ENCODE data around the gene BGLAP. TPM values are rescaled to one million over a fixed set of nuclear protein-coding genes. Genes with fewer than 3 reads are reported as not detected.

The BGLAP gene
- total RNA-seq: 1 to 10 TPM; 1.8 to 7.1 (median 5.2) TPM
- 1.9 TPM for total RNA-seq (2013)
- 0 to 0.82 (median 0.26) reads per million in 29 experiments for total RNA-seq

GRCh38 chr1:156241926-156242325 lies at the start of gene BGLAP:
TSS of gene BGLAP (plus strand) at chr1:156242184. CDS start at chr1:156242232, 48 bp downstream.
- H3K27ac Mint-ChIP-seq: no peak within 1 kb of the TSS
- CTCF ChIA-PET: no interaction called here

DNA sequence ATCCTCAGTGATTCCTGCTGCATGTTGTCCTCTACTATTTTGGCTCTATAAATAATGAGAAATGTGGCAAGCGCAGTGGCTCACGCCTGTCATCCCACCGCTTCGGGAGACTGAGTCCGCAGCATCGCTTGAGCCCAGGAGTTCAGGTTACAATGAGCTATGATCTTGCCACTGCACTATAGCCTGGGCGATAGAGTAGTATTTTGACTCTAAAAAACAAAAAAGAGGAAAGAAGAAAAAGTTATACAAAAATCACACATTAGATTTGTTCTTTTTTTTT lies 48.8 kb upstream of the BGLAP start:
- ATAC-seq (replicated peaks in 1 of 4) (no peak), DNase-seq (no peak)
- H3K27ac Mint-ChIP-seq: peak overlapping the region; percentile 89 to 93
- no peaks in the 10 kb centered on the region for H3K27me3 ChIP-seq (replicated peaks in 1 of 2; ENCODE audit: control insufficient read depth in 2 of 2, extremely low read depth in 1 of 2, insufficient read depth in 2 of 2, low read length in 1 of 2)
- H3K36me3 ChIP-seq (ENCODE audit: control insufficient read depth in 2 of 2, extremely low read depth in 1 of 2, insufficient read depth in 1 of 2, low read length in 1 of 2): peaks cover 6 to 10% of the 10 kb centered on the region in 2 donors
- no peaks in the 10 kb centered on the region for H3K9me3 Mint-ChIP-seq
- H3K36me3 Mint-ChIP-seq: peaks cover 20% of the 10 kb centered on the region
- peaks cover 5 to 37% of the 10 kb centered on the region in 2 experiments for H3K4me1 ChIP-seq (ENCODE audit: control insufficient read depth in 1 of 2, extremely low read depth in 1 of 2, insufficient read depth in 2 of 2, low read length in 2 of 2)
- H3K27me3 Mint-ChIP-seq: no peaks in the 10 kb centered on the region
- WGBS (ENCODE audit: insufficient coverage): no CpG with 5 or more reads among the region's 7 CpGs
- H3K4me1 Mint-ChIP-seq: peaks cover 49 to 50% (median 50%) of the 10 kb centered on the region in 3 donors
- POLR2A ChIA-PET: interaction anchor here in 1 of 2 donors (2.4 kb wide), 1 partner anchor 20 kb away, joined by 32 read pairs; the partner anchor contains the start of gene PMF1
- H3K27ac ChIP-seq (ENCODE audit: low read length): peak overlapping the region; percentile 80
- H3K4me3 ChIP-seq (ENCODE audit: control insufficient read depth in 1 of 2, extremely low read depth in 1 of 2, low read length in 1 of 2): peak overlapping the region; percentile 25 to 85
- CTCF ChIA-PET: interaction anchor here in 1 of 2 donors (2.2 kb wide), 1 partner anchor 90 kb away, joined by 9 read pairs; the partner anchor contains the start of gene SMG5
- H3K9me3 ChIP-seq: no peaks in the 10 kb centered on the region
- H3K4me3 Mint-ChIP-seq: peak overlapping the region; percentile 94 to 100 (median 98)

More at GRCh38 chr1:156241926-156242325, at the start of gene BGLAP:
- POLR2A ChIA-PET: no interaction called here
- ATAC-seq (replicated peaks in 1 of 4) (no peak), DNase-seq (no peak)
- H3K36me3 ChIP-seq (ENCODE audit: control insufficient read depth in 2 of 2, extremely low read depth in 1 of 2, insufficient read depth in 1 of 2, low read length in 1 of 2): peaks cover 0 to 32% of the 10 kb centered on the region in 2 donors
- no peak within 1 kb of the TSS for H3K27ac ChIP-seq (ENCODE audit: low read length)
- H3K4me3 ChIP-seq (ENCODE audit: control insufficient read depth in 1 of 2, extremely low read depth in 1 of 2, low read length in 1 of 2): no peak within 1 kb of the TSS
- peaks cover 0 to 9% of the 10 kb centered on the region in 2 experiments for H3K27me3 ChIP-seq (replicated peaks in 1 of 2; ENCODE audit: control insufficient read depth in 2 of 2, extremely low read depth in 1 of 2, insufficient read depth in 2 of 2, low read length in 1 of 2)
- H3K4me1 Mint-ChIP-seq: peaks cover 13 to 18% (median 16%) of the 10 kb centered on the region in 3 donors
- peaks cover 26% of the 10 kb centered on the region for H3K36me3 Mint-ChIP-seq
- 81% methylated on average over 11 of the region's 14 CpGs for WGBS (ENCODE audit: insufficient coverage)
- no peaks in the 10 kb centered on the region for H3K9me3 Mint-ChIP-seq
- no peaks in the 10 kb centered on the region for H3K27me3 Mint-ChIP-seq
- no peak within 1 kb of the TSS for H3K4me3 Mint-ChIP-seq
- H3K4me1 ChIP-seq (ENCODE audit: control insufficient read depth in 1 of 2, extremely low read depth in 1 of 2, insufficient read depth in 2 of 2, low read length in 2 of 2): peaks cover 4 to 19% of the 10 kb centered on the region in 2 experiments
- H3K9me3 ChIP-seq: no peaks in the 10 kb centered on the region

GRCh38 chr1:156193488-156194299 lies 48.3 kb upstream of the BGLAP start, which contains the start of gene SLC25A44:
TSS of gene SLC25A44 (plus strand) at chr1:156194104. CDS start at chr1:156199848, 5,744 bp downstream.
- Mint-ChIP-seq H3K27me3 (no peaks in the 10 kb centered on the region), H3K27ac (peak within 1 kb of the TSS; percentile 89 to 93), H3K9me3 (no peaks in the 10 kb centered on the region), H3K36me3 (peaks cover 20% of the 10 kb centered on the region), H3K4me3 (peak within 1 kb of the TSS; percentile 94 to 100 (median 98)), H3K4me1 (peaks cover 54 to 56% (median 55%) of the 10 kb centered on the region in 3 donors)
- POLR2A ChIA-PET: interaction anchor here in 1 of 2 donors (0.6 to 2.4 kb wide), 5 partner anchors 9 to 97 kb away, joined by 3 to 32 read pairs (median 4); partner anchors contain the start of genes PMF1 and SMG5
- Histone ChIP-seq H3K4me1 (ENCODE audit: control insufficient read depth in 1 of 2, extremely low read depth in 1 of 2, insufficient read depth in 2 of 2, low read length in 2 of 2) (peaks cover 5 to 40% of the 10 kb centered on the region in 2 experiments), H3K27me3 (replicated peaks in 1 of 2; ENCODE audit: control insufficient read depth in 2 of 2, extremely low read depth in 1 of 2, insufficient read depth in 2 of 2, low read length in 1 of 2) (no peaks in the 10 kb centered on the region), H3K4me3 (ENCODE audit: control insufficient read depth in 1 of 2, extremely low read depth in 1 of 2, low read length in 1 of 2) (peak within 1 kb of the TSS; percentile 85 to 89), H3K36me3 (ENCODE audit: control insufficient read depth in 2 of 2, extremely low read depth in 1 of 2, insufficient read depth in 1 of 2, low read length in 1 of 2) (peaks cover 6 to 10% of the 10 kb centered on the region in 2 donors), H3K27ac (ENCODE audit: low read length) (peak within 1 kb of the TSS; percentile 80), H3K9me3 (no peaks in the 10 kb centered on the region)
- CTCF ChIA-PET: interaction anchor here in 1 of 2 donors (0.6 to 2.2 kb wide), 7 partner anchors 15 to 191 kb away, joined by 3 to 23 read pairs (median 5); partner anchors contain the start of genes PMF1 and SMG5
- WGBS (ENCODE audit: insufficient coverage): under 1% methylated on average over 57 of the region's 59 CpGs
- ATAC-seq (replicated peaks in 1 of 4) (peak; percentile 97 to 99 (median 99)), DNase-seq (peak; percentile 91 to 100 (median 96))

- WGBS (ENCODE audit: insufficient coverage): 5% methylated on average over 12 of the region's 14 CpGs
- no peaks in the 10 kb centered on the region for H3K9me3 Mint-ChIP-seq
- H3K4me1 Mint-ChIP-seq: peaks cover 60 to 61% (median 61%) of the 10 kb centered on the region in 3 donors
- H3K27me3 ChIP-seq (replicated peaks in 1 of 2; ENCODE audit: control insufficient read depth in 2 of 2, extremely low read depth in 1 of 2, insufficient read depth in 2 of 2, low read length in 1 of 2): no peaks in the 10 kb centered on the region
- peak in 1 of 4 experiments; percentile 2 for ATAC-seq (replicated peaks in 1 of 4)
- CTCF ChIA-PET: interaction anchor here (0.5 to 2.2 kb wide), 6 partner anchors 19 to 89 kb away, joined by 3 to 23 read pairs (median 8); partner anchors contain the start of genes PMF1 (in 1 of the 2) and SMG5 (in 1 of the 2)
- H3K4me3 ChIP-seq (ENCODE audit: control insufficient read depth in 1 of 2, extremely low read depth in 1 of 2, low read length in 1 of 2): peak overlapping the region; percentile 85 to 89
- peak overlapping the region; percentile 65 for H3K27ac ChIP-seq (ENCODE audit: low read length)
- POLR2A ChIA-PET: interaction anchor here in 1 of 2 donors (0.7 to 2.4 kb wide), 4 partner anchors 9 to 449 kb away, joined by 3 to 32 read pairs (median 4); partner anchors contain the start of genes PMF1 and SMG5
- peaks cover 6 to 10% of the 10 kb centered on the region in 2 donors for H3K36me3 ChIP-seq (ENCODE audit: control insufficient read depth in 2 of 2, extremely low read depth in 1 of 2, insufficient read depth in 1 of 2, low read length in 1 of 2)
- no peaks in the 10 kb centered on the region for H3K9me3 ChIP-seq
- peak overlapping the region; percentile 89 to 93 for H3K27ac Mint-ChIP-seq
- peak overlapping the region; percentile 94 to 100 (median 98) for H3K4me3 Mint-ChIP-seq
- DNase-seq: no peak
- peaks cover 5 to 46% of the 10 kb centered on the region in 2 experiments for H3K4me1 ChIP-seq (ENCODE audit: control insufficient read depth in 1 of 2, extremely low read depth in 1 of 2, insufficient read depth in 2 of 2, low read length in 2 of 2)
- no peaks in the 10 kb centered on the region for H3K27me3 Mint-ChIP-seq
- H3K36me3 Mint-ChIP-seq: peaks cover 21% of the 10 kb centered on the region
Observed at GRCh38 chr1:156194300-156194652, 47.7 kb upstream of the BGLAP start.

GRCh38 chr1:156195853-156196252 lies 46.1 kb upstream of the BGLAP start:
- Mint-ChIP-seq H3K36me3 (peaks cover 34% of the 10 kb centered on the region), H3K4me3 (peak overlapping the region in 2 of 3 donors; percentile 50 to 100), H3K9me3 (no peaks in the 10 kb centered on the region), H3K4me1 (peaks cover 74 to 77% (median 75%) of the 10 kb centered on the region in 3 donors), H3K27me3 (no peaks in the 10 kb centered on the region), H3K27ac (no peak overlapping the region)
- Histone ChIP-seq H3K4me1 (ENCODE audit: control insufficient read depth in 1 of 2, extremely low read depth in 1 of 2, insufficient read depth in 2 of 2, low read length in 2 of 2) (peaks cover 5 to 58% of the 10 kb centered on the region in 2 experiments), H3K27ac (ENCODE audit: low read length) (no peak overlapping the region), H3K4me3 (ENCODE audit: control insufficient read depth in 1 of 2, extremely low read depth in 1 of 2, low read length in 1 of 2) (no peak overlapping the region), H3K27me3 (replicated peaks in 1 of 2; ENCODE audit: control insufficient read depth in 2 of 2, extremely low read depth in 1 of 2, insufficient read depth in 2 of 2, low read length in 1 of 2) (no peaks in the 10 kb centered on the region), H3K36me3 (ENCODE audit: control insufficient read depth in 2 of 2, extremely low read depth in 1 of 2, insufficient read depth in 1 of 2, low read length in 1 of 2) (peaks cover 6 to 22% of the 10 kb centered on the region in 2 donors), H3K9me3 (no peaks in the 10 kb centered on the region)
- POLR2A ChIA-PET: interaction anchor here in 1 of 2 donors (0.6 kb wide), 1 partner anchor 77 kb away, joined by 4 read pairs; no protein-coding TSS in a partner anchor
- CTCF ChIA-PET: no interaction called here
- ATAC-seq (replicated peaks in 1 of 4) (no peak), DNase-seq (no peak)
- WGBS (ENCODE audit: insufficient coverage): 88% methylated on average over 4 of the region's 4 CpGs

- ChIA-PET POLR2A (interaction anchor here in 1 of 2 donors (0.6 kb wide), 1 partner anchor 77 kb away, joined by 4 read pairs; no protein-coding TSS in a partner anchor), CTCF (no interaction called here)
- Mint-ChIP-seq H3K4me3 (peak overlapping the region in 1 of 3 donors; percentile 100), H3K9me3 (no peaks in the 10 kb centered on the region), H3K4me1 (peaks cover 74 to 77% (median 75%) of the 10 kb centered on the region in 3 donors), H3K27me3 (no peaks in the 10 kb centered on the region), H3K36me3 (peaks cover 34% of the 10 kb centered on the region), H3K27ac (no peak overlapping the region)
- 80% methylated on average over 2 of the region's 2 CpGs for WGBS (ENCODE audit: insufficient coverage)
- no peaks in the 10 kb centered on the region for H3K27me3 ChIP-seq (replicated peaks in 1 of 2; ENCODE audit: control insufficient read depth in 2 of 2, extremely low read depth in 1 of 2, insufficient read depth in 2 of 2, low read length in 1 of 2)
- DNase-seq (no peak), ATAC-seq (replicated peaks in 1 of 4) (no peak)
- peaks cover 5 to 60% of the 10 kb centered on the region in 2 experiments for H3K4me1 ChIP-seq (ENCODE audit: control insufficient read depth in 1 of 2, extremely low read depth in 1 of 2, insufficient read depth in 2 of 2, low read length in 2 of 2)
- H3K4me3 ChIP-seq (ENCODE audit: control insufficient read depth in 1 of 2, extremely low read depth in 1 of 2, low read length in 1 of 2): no peak overlapping the region
- no peak overlapping the region for H3K27ac ChIP-seq (ENCODE audit: low read length)
- peaks cover 6 to 26% of the 10 kb centered on the region in 2 donors for H3K36me3 ChIP-seq (ENCODE audit: control insufficient read depth in 2 of 2, extremely low read depth in 1 of 2, insufficient read depth in 1 of 2, low read length in 1 of 2)
- no peaks in the 10 kb centered on the region for H3K9me3 ChIP-seq
Observed at GRCh38 chr1:156196445-156196844, 45.5 kb upstream of the BGLAP start.

Data from T-cell (primary cell).